OCI-LY1 (cell line): Measurements from ENCODE around the gene KRR1.

Source experiments
- H2AFZ ChIP-seq: fragments of 200-600 bp; sonication (generic), shearing (Covaris generic); 2 replicates; pipeline ENCODE4 v1.6.0; 2014; ENCODE audit warnings: antibody characterized with exemption, mild to moderate bottlenecking, low read length
- H3F3A ChIP-seq: fragments of 200-600 bp; sonication (generic), shearing (Covaris generic); 2 replicates; pipeline ENCODE4 v1.6.0; 2014; ENCODE audit warnings: mild to moderate bottlenecking, antibody characterized with exemption, low read length, moderate library complexity; ENCODE audit not compliant: insufficient read depth
- H3K27ac ChIP-seq: fragments of 200-600 bp; sonication (generic); 2 replicates; pipeline ENCODE4 v1.5.1; 2014; ENCODE audit warnings: low read length, mixed run types, mild to moderate bottlenecking, low read depth; ENCODE audit not compliant: poor library complexity, severe bottlenecking
- H3K27me3 ChIP-seq: fragments of 200-600 bp; sonication (generic); 2 replicates; pipeline ENCODE4 v1.6.0; 2014; ENCODE audit warnings: antibody characterized with exemption, mild to moderate bottlenecking, low read length, moderate library complexity; ENCODE audit not compliant: insufficient read depth
- H3K36me3 ChIP-seq: fragments of 200-600 bp; sonication (generic); 2 replicates; pipeline ENCODE4 v1.6.1; 2014; ENCODE audit warnings: mild to moderate bottlenecking, antibody characterized with exemption, low read length, moderate library complexity, mixed read lengths; ENCODE audit not compliant: insufficient read depth
- H3K4me1 ChIP-seq: fragments of 200-600 bp; sonication (generic); 2 replicates; pipeline ENCODE4 v1.5.1; 2014; ENCODE audit warnings: mild to moderate bottlenecking, low read length, moderate library complexity; ENCODE audit not compliant: insufficient read depth, severe bottlenecking
- H3K4me2 ChIP-seq: fragments of 200-600 bp; sonication (generic), shearing (Covaris generic); 2 replicates; pipeline ENCODE4 v1.6.1; 2014; ENCODE audit warnings: low read length
- H3K4me3 ChIP-seq: fragments of 200-600 bp; sonication (generic); 2 replicates; pipeline ENCODE4 v1.5.1; 2014; ENCODE audit warnings: low read length, low read depth, mild to moderate bottlenecking, mixed read lengths; ENCODE audit not compliant: poor library complexity, severe bottlenecking
- H3K79me2 ChIP-seq: fragments of 200-600 bp; shearing (Covaris generic); 2 replicates; pipeline ENCODE4 v1.6.1; 2016; ENCODE audit warnings: mixed run types, low read length, mixed read lengths; ENCODE audit not compliant: insufficient read depth
- H3K9ac ChIP-seq: fragments of 200-600 bp; sonication (generic), shearing (Covaris generic); 2 replicates; pipeline ENCODE4 v1.6.1; 2014; ENCODE audit warnings: mild to moderate bottlenecking, low read length, mixed read lengths
- H3K9me2 ChIP-seq: fragments of 200-600 bp; sonication (generic), shearing (Covaris generic); 2 replicates; pipeline ENCODE4 v1.6.1; 2014; ENCODE audit warnings: low read depth, mild to moderate bottlenecking, low read length, mixed read lengths
- H3K9me3 ChIP-seq: fragments of 200-600 bp; shearing (Covaris generic); 2 replicates; pipeline ENCODE4 v1.6.1; 2014; ENCODE audit warnings: low read length, mixed read lengths
- H4K20me1 ChIP-seq: fragments of 200-600 bp; sonication (generic), shearing (Covaris generic); 2 replicates; pipeline ENCODE4 v1.6.0; 2016; ENCODE audit warnings: mild to moderate bottlenecking, low read length; ENCODE audit not compliant: insufficient read depth
- EZH2 ChIP-seq: fragments of 200-600 bp; sonication (generic), shearing (Covaris generic); IDR thresholded peaks from 2 replicates; pipeline ENCODE4 v1.8.0; 2017; ENCODE audit warnings: borderline replicate concordance, mixed run types, mild to moderate bottlenecking, antibody characterized with exemption, low read length, moderate library complexity, mixed read lengths
- TF ChIP-seq, protein P1 (sequence below): fragments of 200-600 bp; sonication (generic), shearing (Covaris generic); IDR thresholded peaks from 2 replicates; pipeline ENCODE4 v1.5.1; 2017; ENCODE audit warnings: mild to moderate bottlenecking, antibody characterized with exemption, low read length, moderate library complexity, mixed read lengths

The KRR1 gene

DNA sequence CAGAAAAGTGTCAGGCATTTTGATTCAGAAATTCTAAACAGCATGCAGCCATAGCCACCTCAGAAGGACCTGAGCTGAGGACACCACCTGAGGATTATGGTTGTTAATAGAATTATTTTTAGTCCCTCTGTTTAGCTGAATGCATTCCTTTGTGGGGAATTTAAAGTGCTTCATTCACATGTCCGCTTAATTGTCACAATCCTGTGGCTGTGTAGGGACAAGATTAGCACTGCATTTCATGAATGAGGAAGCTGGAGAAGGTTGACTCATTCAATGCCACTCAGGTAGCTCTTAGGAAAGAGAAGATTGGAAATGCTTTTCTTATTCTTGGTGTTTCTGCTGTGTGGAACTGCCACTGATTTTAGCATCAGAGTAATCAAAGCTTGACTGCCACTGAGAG, 42.0 kb upstream of the KRR1 start:
- no peak overlapping the region for H3K4me3 ChIP-seq
- no peak overlapping the region for H2AFZ ChIP-seq
- H3K27ac ChIP-seq: no peak overlapping the region
- H3F3A ChIP-seq: no peaks in the 10 kb centered on the region
- no peaks in the 10 kb centered on the region for H3K9me3 ChIP-seq
- H4K20me1 ChIP-seq: no peaks in the 10 kb centered on the region
- no peaks in the 10 kb centered on the region for H3K36me3 ChIP-seq
- H3K79me2 ChIP-seq: no peaks in the 10 kb centered on the region
- H3K27me3 ChIP-seq: no peaks in the 10 kb centered on the region
- H3K9me2 ChIP-seq: no peaks in the 10 kb centered on the region
- no peak overlapping the region for H3K9ac ChIP-seq
- TF ChIP-seq, protein P1, sequence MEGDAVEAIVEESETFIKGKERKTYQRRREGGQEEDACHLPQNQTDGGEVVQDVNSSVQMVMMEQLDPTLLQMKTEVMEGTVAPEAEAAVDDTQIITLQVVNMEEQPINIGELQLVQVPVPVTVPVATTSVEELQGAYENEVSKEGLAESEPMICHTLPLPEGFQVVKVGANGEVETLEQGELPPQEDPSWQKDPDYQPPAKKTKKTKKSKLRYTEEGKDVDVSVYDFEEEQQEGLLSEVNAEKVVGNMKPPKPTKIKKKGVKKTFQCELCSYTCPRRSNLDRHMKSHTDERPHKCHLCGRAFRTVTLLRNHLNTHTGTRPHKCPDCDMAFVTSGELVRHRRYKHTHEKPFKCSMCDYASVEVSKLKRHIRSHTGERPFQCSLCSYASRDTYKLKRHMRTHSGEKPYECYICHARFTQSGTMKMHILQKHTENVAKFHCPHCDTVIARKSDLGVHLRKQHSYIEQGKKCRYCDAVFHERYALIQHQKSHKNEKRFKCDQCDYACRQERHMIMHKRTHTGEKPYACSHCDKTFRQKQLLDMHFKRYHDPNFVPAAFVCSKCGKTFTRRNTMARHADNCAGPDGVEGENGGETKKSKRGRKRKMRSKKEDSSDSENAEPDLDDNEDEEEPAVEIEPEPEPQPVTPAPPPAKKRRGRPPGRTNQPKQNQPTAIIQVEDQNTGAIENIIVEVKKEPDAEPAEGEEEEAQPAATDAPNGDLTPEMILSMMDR: no peak
- TF ChIP-seq EZH2: no peak
- no peak overlapping the region for H3K4me2 ChIP-seq
- no peaks in the 10 kb centered on the region for H3K4me1 ChIP-seq

GRCh38 chr12:75551477-75551876, 40.1 kb upstream of the KRR1 start:
- Histone ChIP-seq H3K27me3 (no peaks in the 10 kb centered on the region), H3K4me2 (no peak overlapping the region), H4K20me1 (no peaks in the 10 kb centered on the region), H3K4me1 (no peaks in the 10 kb centered on the region), H2AFZ (no peak overlapping the region), H3K9ac (no peak overlapping the region), H3K27ac (no peak overlapping the region), H3K79me2 (no peaks in the 10 kb centered on the region), H3K4me3 (no peak overlapping the region), H3K9me2 (no peaks in the 10 kb centered on the region), H3K9me3 (no peaks in the 10 kb centered on the region), H3K36me3 (no peaks in the 10 kb centered on the region), H3F3A (no peaks in the 10 kb centered on the region)
- no peak for TF ChIP-seq EZH2
- TF ChIP-seq, protein P1: no peak

DNA sequence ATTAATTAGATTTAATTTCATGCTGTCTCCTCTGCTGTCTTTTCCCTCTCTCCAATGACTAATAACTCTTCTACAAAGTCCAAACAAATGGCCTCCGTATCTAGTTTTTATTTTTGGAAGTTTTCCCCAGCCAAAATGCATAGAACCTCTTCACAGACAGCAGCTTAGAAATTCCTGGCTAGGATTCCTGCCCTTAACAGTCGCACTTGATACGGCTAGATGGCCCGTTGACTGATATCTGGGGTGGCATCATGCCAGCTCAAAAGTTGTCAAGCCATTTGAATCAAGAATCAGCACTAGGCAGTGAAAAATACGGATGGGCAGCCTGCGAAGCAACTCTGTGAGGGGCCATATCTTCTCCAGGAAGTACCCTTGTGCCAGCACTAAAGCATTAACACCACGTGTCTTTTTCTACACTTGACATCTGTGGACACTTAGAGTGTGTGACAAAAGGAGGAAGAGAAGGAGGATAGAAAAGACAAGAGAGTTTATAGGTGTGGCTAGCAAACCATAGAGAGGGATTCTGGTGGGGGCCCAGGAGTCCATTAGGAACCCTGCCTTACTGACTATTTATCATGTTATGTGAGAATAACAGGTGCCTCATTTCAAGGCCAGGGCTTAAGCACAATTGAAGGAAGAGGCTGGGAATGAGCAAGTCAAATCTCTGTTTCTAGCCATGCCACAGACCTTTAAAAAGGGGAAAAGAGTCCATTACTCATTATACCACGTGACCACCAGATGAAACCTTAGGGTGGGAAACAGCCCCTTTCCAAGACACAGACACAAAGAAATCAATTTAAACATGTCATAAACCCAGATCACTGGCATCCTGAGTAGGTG, 39.2 kb upstream of the KRR1 start:
- Histone ChIP-seq H3K36me3 (no peaks in the 10 kb centered on the region), H2AFZ (no peak overlapping the region), H3K9me2 (no peaks in the 10 kb centered on the region), H3K4me1 (no peaks in the 10 kb centered on the region), H3K4me2 (no peak overlapping the region), H3K27ac (no peak overlapping the region), H3K9ac (no peak overlapping the region), H4K20me1 (no peaks in the 10 kb centered on the region), H3K79me2 (no peaks in the 10 kb centered on the region), H3K27me3 (no peaks in the 10 kb centered on the region), H3F3A (no peaks in the 10 kb centered on the region), H3K9me3 (no peaks in the 10 kb centered on the region), H3K4me3 (no peak overlapping the region)
- no peak for TF ChIP-seq EZH2

DNA sequence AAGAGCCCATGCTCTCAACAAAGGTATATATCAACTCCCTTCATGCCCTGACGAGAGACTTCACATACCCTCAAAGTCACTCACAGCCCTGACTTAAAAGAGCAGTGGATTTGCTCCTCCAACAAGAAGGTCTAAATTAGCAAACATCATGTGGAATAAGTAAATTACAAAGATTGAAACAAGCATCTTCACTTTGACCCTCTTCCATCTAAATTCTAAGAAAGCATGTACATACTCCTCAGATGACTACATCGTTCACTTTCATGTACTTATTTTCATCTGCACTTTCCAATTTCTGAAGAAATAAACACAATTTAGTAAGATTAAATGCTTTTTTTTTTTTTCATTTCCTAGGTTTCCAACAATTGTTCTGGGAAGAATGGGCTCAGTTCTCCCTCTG, 38.6 kb upstream of the KRR1 start:
- TF ChIP-seq, protein P1: no peak
- TF ChIP-seq EZH2: no peak
- Histone ChIP-seq H3K27ac (no peak overlapping the region), H3K9me3 (no peaks in the 10 kb centered on the region), H3F3A (no peaks in the 10 kb centered on the region), H2AFZ (no peak overlapping the region), H4K20me1 (no peaks in the 10 kb centered on the region), H3K27me3 (no peaks in the 10 kb centered on the region), H3K9ac (no peak overlapping the region), H3K4me3 (no peak overlapping the region), H3K4me1 (no peaks in the 10 kb centered on the region), H3K9me2 (no peaks in the 10 kb centered on the region), H3K36me3 (no peaks in the 10 kb centered on the region), H3K4me2 (no peak overlapping the region), H3K79me2 (no peaks in the 10 kb centered on the region)
